ENCODE measurements around the gene GPR143. TPM values are rescaled to one million over a fixed set of nuclear protein-coding genes. Genes with fewer than 3 reads are reported as not detected.

GPR143 gene
- polyA plus RNA-seq, 1 donor (not counting 4 experiments of a cell fraction or from before 2014, with no cell fraction given): 0.33 TPM

- Histone ChIP-seq H3K4me3 (ENCODE audit: control insufficient read depth in 2 of 3, extremely low read depth in 1 of 3, insufficient read depth in 2 of 3, low read depth in 1 of 3, low read length in 3 of 3) (no peak overlapping the region), H3K9me3 (ENCODE audit: control insufficient read depth, low read depth, low read length) (no peaks in the 10 kb centered on the region), H2AFZ (ENCODE audit: control insufficient read depth, low read length) (no peak overlapping the region), H4K20me1 (ENCODE audit: control insufficient read depth, extremely low read depth, insufficient read depth, low read length) (no peaks in the 10 kb centered on the region), H3K9ac (ENCODE audit: control insufficient read depth, extremely low read depth, insufficient read depth, low read length) (no peak overlapping the region), H3K27me3 (ENCODE audit: control insufficient read depth, extremely low read depth, insufficient read depth, low read length) (no peaks in the 10 kb centered on the region), H3K27ac (ENCODE audit: control insufficient read depth, insufficient read depth, low read length) (no peak overlapping the region), H3K36me3 (ENCODE audit: control insufficient read depth in 2 of 2, extremely low read depth in 1 of 2, insufficient read depth in 2 of 2, low read length in 2 of 2) (no peaks in the 10 kb centered on the region), H3K4me2 (ENCODE audit: control insufficient read depth, extremely low read depth, insufficient read depth, low read depth, low read length) (no peak overlapping the region), H3K4me1 (ENCODE audit: control insufficient read depth, extremely low read depth, insufficient read depth, low read length) (peaks cover 15% of the 10 kb centered on the region), H3K9me1 (ENCODE audit: control insufficient read depth, extremely low read depth, insufficient read depth, low read length) (no peaks in the 10 kb centered on the region), H3K79me2 (ENCODE audit: control insufficient read depth, insufficient read depth, low read length) (no peaks in the 10 kb centered on the region)
- FAIRE-seq: no peak
- dilution Hi-C loops (cut with MboI; ENCODE audit: extremely low pct_ligation_motif_present, low sequenced_read_pairs): no loop called here
- DNase-seq (ENCODE audit: low read depth, low spot score): no peak
- no peak for TF ChIP-seq CTCF (optimal IDR thresholded peaks at IDR 0.05 in 1 of 3, IDR thresholded peaks at IDR 0.05 in 1 of 3, conservative IDR thresholded peaks at IDR 0.05 in 1 of 3; ENCODE audit: extremely low read depth in 1 of 3, insufficient read depth in 2 of 3, low read length in 3 of 3)
- TF ChIP-seq EZH2 (IDR thresholded peaks at IDR 0.05; ENCODE audit: low read length): no peak
Observed at GRCh38 chrX:9788911-9789310, 23.3 kb upstream of the GPR143 start.

GRCh38 chrX:9786798-9787635 is 21.4 kb upstream of the GPR143 start:
- H3K27ac ChIP-seq (ENCODE audit: control insufficient read depth, insufficient read depth, low read length): no peak overlapping the region
- H3K4me3 ChIP-seq (ENCODE audit: control insufficient read depth in 2 of 3, extremely low read depth in 1 of 3, insufficient read depth in 2 of 3, low read depth in 1 of 3, low read length in 3 of 3): peak overlapping the region; percentile 35 to 65 (median 43)
- FAIRE-seq (no peak), DNase-seq (ENCODE audit: low read depth, low spot score) (no peak)
- no peaks in the 10 kb centered on the region for H3K36me3 ChIP-seq (ENCODE audit: control insufficient read depth in 2 of 2, extremely low read depth in 1 of 2, insufficient read depth in 2 of 2, low read length in 2 of 2)
- no peaks in the 10 kb centered on the region for H3K9me1 ChIP-seq (ENCODE audit: control insufficient read depth, extremely low read depth, insufficient read depth, low read length)
- peak overlapping the region; percentile 69 for H3K4me2 ChIP-seq (ENCODE audit: control insufficient read depth, extremely low read depth, insufficient read depth, low read depth, low read length)
- peak overlapping the region; percentile 33 for H2AFZ ChIP-seq (ENCODE audit: control insufficient read depth, low read length)
- TF ChIP-seq CTCF (optimal IDR thresholded peaks at IDR 0.05 in 1 of 3, IDR thresholded peaks at IDR 0.05 in 1 of 3, conservative IDR thresholded peaks at IDR 0.05 in 1 of 3; ENCODE audit: extremely low read depth in 1 of 3, insufficient read depth in 2 of 3, low read length in 3 of 3) (no peak), EZH2 (IDR thresholded peaks at IDR 0.05; ENCODE audit: low read length) (no peak)
- H3K27me3 ChIP-seq (ENCODE audit: control insufficient read depth, extremely low read depth, insufficient read depth, low read length): no peaks in the 10 kb centered on the region
- H3K4me1 ChIP-seq (ENCODE audit: control insufficient read depth, extremely low read depth, insufficient read depth, low read length): peaks cover 15% of the 10 kb centered on the region
- H3K9ac ChIP-seq (ENCODE audit: control insufficient read depth, extremely low read depth, insufficient read depth, low read length): peak overlapping the region; percentile 61
- no peaks in the 10 kb centered on the region for H4K20me1 ChIP-seq (ENCODE audit: control insufficient read depth, extremely low read depth, insufficient read depth, low read length)
- dilution Hi-C loops (cut with MboI; ENCODE audit: extremely low pct_ligation_motif_present, low sequenced_read_pairs): no loop called here
- H3K79me2 ChIP-seq (ENCODE audit: control insufficient read depth, insufficient read depth, low read length): no peaks in the 10 kb centered on the region
- H3K9me3 ChIP-seq (ENCODE audit: control insufficient read depth, low read depth, low read length): no peaks in the 10 kb centered on the region
